Stimulated activated CD4-positive, alpha-beta T cell treated with anti-CD3 and anti-CD28 coated beads, Interleukin-15, amount 100 ng/mL, for 24 hours (primary cell): ENCODE measurements around the gene LBHD1.
"Not testable (repeated sequence)": the region's sequence is repeated elsewhere in the genome, so short reads cannot be mapped to it uniquely, and the experiment has no call there.

Source experiments
- DNase-seq: peaks from one replicate; pipeline ENCODE4 v3.0.0-alpha.2; 2020

Gene LBHD1

GRCh38 chr11:62654297-62654696 is 17.8 kb downstream of the LBHD1 start:
- no peak for DNase-seq

DNA sequence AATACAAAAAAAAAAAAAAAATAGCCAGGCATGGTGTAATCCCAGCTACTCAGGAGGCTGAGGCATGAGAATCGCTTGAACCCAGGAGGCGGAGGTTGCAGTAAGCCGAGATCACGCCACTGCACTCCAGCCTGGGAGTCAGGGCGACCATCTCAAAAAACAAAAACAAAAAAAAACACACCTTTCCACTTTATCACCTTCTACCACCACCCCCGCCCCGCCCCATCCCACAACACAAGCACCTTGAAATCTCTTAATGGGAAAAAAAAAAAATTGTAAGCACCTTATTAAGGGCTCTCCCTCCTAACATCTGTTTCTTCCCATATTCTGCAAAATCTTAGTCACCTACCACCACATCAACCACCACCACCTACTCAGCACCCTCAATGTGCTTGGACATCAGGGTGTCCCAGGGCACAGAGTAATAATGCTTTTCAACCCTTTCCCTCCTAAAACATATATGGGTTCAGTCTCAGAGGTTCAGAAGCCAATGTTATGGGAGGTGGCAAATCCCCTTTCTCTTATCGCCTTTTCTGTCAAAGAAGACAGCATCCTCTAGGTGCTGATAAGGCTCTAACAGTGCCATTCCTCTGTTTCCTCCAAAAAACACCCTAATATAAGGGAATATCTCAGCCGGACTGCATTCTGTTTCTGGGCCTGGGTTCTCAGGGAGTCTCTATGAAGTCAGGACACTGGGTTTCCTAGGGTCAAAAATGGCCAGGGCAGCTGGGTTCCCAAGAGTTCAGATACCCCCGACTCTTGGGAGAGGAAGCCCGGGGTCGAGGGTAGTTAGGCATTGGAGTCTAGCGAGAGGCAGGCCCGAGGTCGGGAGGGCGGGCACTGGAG is 19.7 kb downstream of the LBHD1 start:
- peak; percentile 32 for DNase-seq

DNA sequence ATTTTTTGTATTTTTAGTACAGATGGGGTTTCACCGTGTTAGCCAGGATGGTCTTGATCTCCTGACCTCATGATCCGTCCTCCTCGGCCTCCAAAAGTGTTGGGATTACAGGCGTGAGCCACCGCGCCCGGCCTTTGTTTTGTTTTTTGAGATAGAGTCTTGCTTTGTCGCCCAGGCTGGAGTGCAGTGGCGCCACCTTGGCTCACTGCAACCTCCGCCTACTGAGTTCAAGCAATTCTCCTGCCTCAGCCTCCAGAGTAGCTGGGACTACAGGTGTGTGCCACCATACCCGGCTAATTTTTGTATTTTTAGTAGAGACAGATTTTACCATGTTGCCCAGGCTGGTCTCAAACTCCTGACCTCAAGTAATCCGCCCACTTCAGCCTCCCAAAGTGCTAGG is 21.8 kb downstream of the LBHD1 start:
- DNase-seq: not testable (repeated sequence)

DNA sequence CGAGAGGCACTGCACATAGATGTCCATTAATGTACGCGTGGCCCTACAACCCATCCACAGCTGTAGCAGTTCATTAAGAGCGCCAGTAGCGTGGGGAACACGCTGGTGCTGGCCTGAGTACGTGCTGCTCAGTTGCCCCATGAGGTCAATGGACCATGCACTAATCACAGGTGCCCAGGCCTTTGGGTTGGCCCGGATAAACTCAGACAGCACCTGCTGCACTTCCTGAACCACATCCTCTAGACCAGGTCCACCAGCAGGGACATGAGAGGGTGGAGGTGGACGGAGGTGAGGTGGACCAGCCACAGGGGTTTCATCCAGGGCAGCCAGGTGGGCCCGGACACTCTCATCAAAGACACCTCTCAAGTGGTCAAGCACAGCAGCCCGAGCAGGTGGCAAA is 22.6 kb downstream of the LBHD1 start:
- DNase-seq: no peak

DNA sequence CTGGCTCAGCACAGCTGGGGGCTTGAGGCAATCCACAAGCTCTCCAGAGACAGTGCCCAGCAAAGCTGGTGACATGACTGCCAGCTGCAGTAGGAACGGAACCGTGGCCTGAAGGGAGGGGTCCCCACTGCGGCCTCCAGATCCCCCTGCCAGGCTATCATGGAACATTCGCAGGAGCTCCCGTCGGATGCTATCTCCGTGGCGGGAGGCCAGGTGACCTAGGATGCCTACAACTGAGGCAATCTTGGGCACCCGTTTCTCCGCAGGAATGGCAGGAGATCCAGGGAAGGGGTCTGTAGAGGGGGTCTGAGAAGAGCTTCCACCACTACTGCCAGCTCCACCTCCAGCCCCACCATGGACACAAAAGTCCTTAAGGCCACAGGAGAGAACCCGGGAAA is 23.1 kb downstream of the LBHD1 start:
- no peak for DNase-seq

DNA sequence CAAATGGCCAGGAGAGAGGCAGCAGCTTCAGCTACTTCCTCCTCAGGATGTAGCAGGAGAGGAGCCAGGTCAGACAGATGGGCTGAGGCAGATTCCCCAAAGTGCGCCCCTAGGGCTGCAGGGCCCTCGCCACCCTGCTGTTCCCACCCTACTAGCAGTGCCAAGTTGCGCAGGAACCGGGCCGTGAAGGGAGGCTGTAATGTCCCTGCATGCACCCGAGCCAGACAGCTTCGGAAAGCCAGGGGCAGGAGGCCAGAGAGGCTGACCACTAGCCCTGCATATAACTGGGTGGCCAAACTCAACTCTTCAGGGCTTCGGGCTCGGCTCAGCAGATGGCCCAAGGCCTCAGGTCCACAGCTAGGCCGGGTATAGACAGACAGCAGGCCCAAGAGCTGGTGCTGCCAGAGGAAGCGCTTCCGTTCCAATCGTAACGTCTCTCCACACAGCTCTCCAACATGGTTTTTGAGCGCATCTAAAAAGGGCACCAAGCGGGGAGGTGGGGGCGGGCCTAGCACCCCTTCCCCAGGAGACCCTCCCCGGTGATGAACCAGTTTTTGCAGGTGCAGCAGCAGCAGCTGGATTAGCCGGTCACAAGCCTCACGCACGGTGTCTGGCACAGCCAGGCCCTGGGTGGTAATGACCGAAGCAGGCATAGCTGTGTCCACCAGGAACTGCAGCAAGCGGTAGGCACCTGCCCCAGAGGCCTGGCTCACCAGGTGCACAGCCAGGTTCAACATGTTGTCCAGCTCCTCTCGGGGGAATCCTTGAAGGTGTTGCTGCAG is 23.7 kb downstream of the LBHD1 start:
- DNase-seq: no peak

- no peak for DNase-seq
These were observed 24.5 kb downstream of the LBHD1 start for GRCh38 chr11:62647609-62648005.

DNA sequence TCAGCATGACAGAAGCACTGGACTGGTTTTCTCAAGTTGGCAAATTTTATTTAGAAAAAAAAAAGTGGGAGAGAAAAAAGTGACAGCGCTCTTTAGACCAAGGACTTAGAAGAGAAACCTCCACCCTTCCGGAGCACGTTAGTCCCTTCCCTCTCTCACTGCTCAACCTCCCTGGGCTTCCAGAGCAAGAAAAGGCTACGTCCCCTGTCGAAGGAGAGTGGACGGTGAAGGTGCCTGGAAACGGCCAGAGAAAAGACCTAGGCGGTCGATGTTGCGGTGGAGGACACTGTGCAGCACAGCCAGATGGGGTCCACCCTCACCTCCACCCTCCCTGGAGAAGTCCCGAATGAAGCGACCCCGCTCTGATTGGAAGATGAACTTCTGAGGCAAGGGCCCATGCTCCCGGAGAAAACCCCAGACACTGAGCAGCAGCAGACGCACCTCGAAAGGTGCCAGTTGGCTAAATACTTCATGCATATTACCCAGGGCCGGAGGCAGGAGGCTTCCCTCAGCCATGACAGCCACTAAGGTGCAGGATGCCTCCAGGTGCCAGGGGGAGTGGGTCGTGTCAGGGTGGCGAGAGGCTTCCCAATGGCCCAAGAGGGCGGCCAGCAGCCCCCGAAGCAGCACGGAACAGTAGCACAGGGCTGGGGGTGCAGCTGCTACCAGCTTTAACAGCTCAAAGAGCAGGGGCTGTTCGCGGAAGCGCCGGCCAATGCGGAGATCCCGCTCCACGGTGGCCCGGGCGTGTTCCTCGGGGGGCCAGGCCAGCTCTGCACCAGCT is 25.1 kb downstream of the LBHD1 start:
- DNase-seq: no peak

DNA sequence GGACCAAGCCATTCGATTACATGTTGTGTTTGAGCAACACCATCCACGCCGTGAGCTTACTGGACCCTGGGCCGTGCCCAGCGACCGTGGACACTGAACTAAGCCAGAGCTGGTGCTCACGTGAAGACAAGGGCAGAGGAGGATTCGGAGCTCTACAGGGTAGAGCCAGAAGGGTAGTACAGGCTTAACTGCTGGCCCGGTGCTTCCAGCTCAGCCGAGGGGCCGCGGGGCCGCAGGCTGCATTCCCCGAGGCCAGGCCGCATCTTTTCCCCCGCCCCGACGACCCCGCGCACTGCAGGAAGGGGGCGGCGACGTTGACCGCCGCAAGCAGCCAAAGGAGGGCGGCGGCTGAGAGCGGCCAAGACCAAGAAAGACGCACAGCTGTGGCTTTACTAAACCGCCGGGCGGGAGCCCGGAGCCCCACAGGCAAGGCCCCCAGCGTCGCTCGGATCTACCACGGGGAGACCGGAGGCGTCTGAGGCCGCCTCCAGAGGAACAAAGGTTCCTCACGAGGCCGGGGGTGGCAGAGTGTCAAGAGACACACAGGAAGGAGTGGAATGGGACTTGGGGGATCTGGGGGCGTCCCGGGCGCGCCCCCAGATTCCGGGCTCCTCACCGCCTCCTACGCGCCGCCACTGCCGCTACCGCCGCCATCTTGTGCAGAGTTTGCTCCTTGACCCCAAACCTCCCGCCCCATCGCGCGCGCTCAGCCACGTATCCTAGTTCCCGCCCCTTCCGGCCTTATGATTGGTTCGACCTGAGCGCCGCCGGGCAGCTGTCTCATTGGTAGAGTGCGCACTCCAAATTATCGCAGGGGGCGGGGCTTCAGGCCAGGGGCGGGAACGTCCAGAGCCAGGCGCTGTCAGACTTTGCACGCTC is 25.9 kb downstream of the LBHD1 start, which contains the start of gene GANAB:
TSS of gene GANAB (minus strand) at position 668 of the 879 bp plus-strand sequence. CDS start at position 654, 14 bp downstream.
- peak; percentile 100 for DNase-seq

DNA sequence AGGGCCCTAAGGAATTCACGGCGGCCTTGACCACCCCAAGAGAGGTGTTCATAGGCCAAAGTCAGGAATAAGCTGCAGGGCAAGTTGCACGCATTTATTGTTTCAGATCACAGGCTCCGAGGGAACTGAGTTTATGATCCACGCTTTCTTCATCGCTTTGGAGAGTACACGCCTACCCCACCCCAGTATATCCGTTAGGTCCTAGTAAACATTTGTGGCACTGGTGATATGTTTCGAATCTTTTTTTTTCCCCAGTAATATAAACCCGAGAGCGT is 26.5 kb downstream of the LBHD1 start:
- DNase-seq: no peak

DNA sequence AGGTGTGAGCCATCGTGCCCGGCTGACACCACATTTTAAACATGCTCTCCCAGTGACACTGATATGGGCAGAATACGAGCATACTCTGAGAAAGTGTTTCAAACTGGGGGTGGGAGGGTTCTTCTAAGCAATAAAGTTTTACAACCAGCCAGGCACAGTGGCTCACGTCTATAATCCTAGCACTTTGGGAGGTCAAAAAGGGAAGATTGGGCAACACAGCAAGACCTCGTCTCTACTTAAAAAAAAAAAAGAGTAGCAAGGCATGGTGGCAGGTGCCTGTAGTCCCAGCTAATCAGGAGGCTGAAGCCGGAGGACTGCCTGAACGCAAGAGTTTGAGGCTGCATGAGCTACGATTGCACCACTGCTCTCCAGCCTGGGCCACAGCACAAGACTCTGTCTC is 27.8 kb downstream of the LBHD1 start:
- DNase-seq: no peak

- no peak for DNase-seq
These were observed 39.6 kb downstream of the LBHD1 start for GRCh38 chr11:62632492-62632891.

GRCh38 chr11:62627713-62628112 is 44.4 kb downstream of the LBHD1 start:
- DNase-seq: no peak

DNA sequence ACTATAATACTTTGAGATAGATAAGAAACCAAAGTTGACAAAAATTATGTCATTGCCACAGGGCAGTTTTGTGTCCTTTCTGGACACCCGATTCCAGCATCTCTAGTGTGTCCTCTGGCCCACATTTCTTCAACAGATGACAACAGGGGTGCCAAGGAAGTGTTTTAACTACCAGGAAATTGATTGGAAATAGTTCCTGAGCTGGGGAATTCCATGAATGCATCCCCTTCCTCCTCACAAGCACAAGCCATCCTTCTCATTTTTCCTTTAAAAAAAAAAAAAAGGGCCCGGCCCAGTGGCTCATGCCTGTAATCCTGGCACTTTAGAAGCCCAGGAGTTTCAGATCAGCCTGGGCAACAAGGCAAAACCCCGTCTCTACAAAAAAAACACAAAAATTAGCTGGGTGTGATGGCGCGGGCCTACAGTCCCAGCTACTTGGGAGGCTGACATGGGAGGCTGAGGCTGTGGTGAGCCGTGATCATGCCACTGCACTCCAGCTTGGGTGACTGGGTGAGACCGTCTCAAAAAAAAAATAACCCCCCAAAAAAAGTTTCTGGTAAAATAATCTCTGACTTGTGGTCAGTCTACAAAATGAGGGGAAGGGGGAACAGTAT is 49.5 kb downstream of the LBHD1 start:
- DNase-seq: no peak

DNA sequence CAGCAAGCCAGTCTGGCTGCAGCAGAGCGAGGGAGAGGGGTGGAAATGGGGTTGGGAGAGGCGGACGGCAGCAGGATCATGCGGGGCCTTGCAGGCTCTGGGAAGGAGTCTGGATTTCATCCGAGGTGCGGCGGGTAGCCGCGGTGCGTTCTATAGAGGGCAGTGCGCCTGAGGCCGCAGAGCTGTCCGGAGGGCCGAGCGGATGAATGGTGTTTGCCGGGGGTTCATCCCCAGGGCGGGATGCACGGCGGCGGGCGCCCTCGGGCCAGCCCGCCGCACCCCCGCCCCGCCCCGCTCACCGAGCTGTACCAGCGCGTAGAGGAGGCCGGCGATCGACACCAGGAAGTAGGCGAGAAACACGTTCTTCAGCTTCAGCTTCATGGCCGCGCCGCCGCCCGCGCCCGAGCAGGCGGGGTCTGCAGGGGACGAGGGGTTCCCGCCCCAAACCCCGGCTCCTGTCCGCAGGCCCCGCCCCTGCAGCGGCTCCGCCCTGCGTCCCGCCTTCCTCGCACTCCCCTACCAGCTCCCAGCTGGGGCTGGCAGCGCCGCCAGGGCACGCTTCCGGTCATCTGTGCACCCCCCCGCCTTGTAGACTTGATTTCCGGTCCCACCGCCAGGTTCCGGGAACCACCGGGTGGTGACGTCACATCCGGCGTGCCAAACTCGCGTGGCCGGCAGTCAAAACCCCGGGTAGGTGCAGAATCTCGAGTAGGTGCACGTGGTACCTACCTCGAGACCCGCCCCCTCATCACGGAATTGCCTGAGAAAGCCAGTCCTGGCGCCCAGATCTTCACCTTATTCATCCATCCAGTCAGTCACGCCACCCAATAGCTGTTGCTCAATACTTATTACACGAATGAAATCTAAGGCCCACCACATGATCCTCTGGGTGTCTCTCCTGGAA is 50.2 kb downstream of the LBHD1 start, which contains the start of gene B3GAT3:
TSS of gene B3GAT3 (minus strand) at position 420 of the 904 bp plus-strand sequence. CDS start at position 381, 39 bp downstream.
- peak; percentile 98 for DNase-seq

DNA sequence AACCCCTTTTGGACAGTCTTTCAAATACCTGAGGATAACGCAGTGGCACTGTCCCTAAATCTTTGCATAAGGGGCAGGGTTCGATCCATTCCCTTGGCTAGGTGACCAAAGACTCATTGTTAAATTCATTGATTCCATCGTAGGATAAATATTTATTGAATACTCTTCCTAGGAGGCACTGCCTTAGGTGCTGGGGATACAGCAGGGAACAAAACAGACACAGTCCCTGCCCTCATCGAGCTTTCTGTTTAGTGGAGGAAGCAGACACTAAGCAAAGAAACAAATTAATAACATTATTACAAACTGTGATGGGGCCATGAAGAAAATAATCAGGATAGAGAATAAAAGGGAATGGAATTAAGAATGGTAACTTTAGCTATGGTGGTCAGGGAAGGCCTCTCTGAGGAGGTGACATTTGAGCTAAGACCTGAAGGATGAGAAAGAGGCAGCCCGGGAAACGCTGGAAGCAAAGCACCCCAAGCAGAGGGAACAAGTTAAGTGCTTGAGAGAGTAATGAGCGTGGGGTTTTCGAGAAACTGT is 51.0 kb downstream of the LBHD1 start:
- DNase-seq: no peak

GRCh38 chr11:62616957-62617356 is 55.1 kb downstream of the LBHD1 start:
- DNase-seq: not testable (repeated sequence)

- DNase-seq: no peak
These were observed 56.5 kb downstream of the LBHD1 start for GRCh38 chr11:62615521-62615920.

DNA sequence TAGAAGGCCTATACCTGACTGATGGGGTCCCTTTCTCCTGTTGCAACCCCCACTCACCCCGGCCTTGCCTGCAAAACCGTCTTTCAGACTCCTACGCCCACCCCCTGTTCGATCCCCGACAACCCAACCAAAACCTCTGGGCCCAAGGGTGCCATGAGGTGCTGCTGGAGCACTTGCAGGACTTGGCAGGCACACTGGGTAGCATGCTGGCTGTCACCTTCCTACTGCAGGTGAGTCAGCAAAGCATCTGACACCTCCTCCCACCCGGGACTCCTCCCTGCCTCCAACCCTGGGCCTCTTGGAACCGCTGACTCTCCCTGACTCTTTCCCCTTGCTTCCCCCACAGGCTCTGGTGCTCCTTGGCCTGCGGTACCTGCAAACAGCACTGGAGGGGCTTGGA is 57.8 kb downstream of the LBHD1 start:
- DNase-seq: peak; percentile 75

DNA sequence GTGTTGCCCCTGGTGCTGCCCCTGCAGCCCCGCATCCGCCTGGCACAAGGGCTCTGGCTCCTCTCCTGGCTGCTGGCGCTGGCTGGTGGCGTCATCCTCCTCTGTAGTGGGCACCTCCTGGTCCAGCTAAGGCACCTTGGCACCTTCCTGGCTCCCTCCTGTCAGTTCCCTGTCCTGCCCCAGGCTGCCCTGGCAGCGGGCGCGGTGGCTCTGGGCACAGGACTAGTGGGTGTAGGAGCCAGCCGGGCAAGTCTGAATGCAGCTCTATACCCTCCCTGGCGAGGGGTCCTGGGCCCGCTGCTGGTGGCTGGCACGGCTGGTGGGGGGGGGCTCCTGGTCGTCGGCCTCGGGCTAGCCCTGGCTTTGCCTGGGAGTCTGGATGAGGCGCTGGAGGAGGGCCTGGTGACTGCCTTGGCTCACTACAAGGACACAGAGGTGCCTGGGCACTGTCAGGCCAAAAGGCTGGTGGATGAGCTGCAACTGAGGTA is 58.7 kb downstream of the LBHD1 start:
- no peak for DNase-seq
